OCI-LY3 (cell line): Measurements from ENCODE around the gene NPFF.

Source experiments
- H2AFZ ChIP-seq: fragments of 200-600, 300-600 bp; shearing (Covaris generic); 2 replicates; pipeline ENCODE4 v1.6.0; 2014; ENCODE audit warnings: antibody characterized with exemption, low read depth, low read length
- H3K27ac ChIP-seq: fragments of 200-600, 300-600 bp; sonication (generic); 2 replicates; pipeline ENCODE4 v1.5.1; 2014; ENCODE audit warnings: mild to moderate bottlenecking, low read length, moderate library complexity, mixed read lengths
- H3K27me3 ChIP-seq: fragments of 200-600, 300-600 bp; sonication (generic); 2 replicates; pipeline ENCODE4 v1.6.1; 2014; ENCODE audit warnings: low read depth, low read length, mixed read lengths
- H3K36me3 ChIP-seq: fragments of 200-600, 300-600 bp; sonication (generic); replicated peaks from 2 replicates; pipeline ENCODE3; 2014; ENCODE audit warnings: low read depth, low read length, mixed read lengths
- H3K4me1 ChIP-seq: fragments of 300-600, 200-600 bp; sonication (generic); 2 replicates; pipeline ENCODE4 v1.6.1; 2014; ENCODE audit warnings: low read length, mixed read lengths
- H3K4me2 ChIP-seq: fragments of 200-600, 300-600 bp; sonication (generic); 2 replicates; pipeline ENCODE4 v1.6.1; 2014; ENCODE audit warnings: low read length, mixed read lengths
- H3K4me3 ChIP-seq: fragments of 300-600, 200-600 bp; sonication (generic); 2 replicates; pipeline ENCODE4 v1.5.1; 2014; ENCODE audit warnings: antibody characterized with exemption, mild to moderate bottlenecking, low read length, moderate library complexity
- H3K79me2 ChIP-seq: fragments of 300-600, 200-600 bp; shearing (Covaris generic); 2 replicates; pipeline ENCODE4 v1.6.1; 2014; ENCODE audit warnings: mild to moderate bottlenecking, low read length, mixed read lengths
- H3K9ac ChIP-seq: fragments of 300-600, 200-600 bp; shearing (Covaris generic); 2 replicates; pipeline ENCODE4 v1.6.0; 2014; ENCODE audit warnings: mild to moderate bottlenecking, low read length, moderate library complexity
- H3K9me3 ChIP-seq: fragments of 200-600, 300-600 bp; shearing (Covaris generic); 2 replicates; pipeline ENCODE4 v1.6.1; 2014; ENCODE audit warnings: low read length, mixed read lengths; ENCODE audit not compliant: insufficient read depth
- H4K20me1 ChIP-seq: fragments of 200-600, 300-600 bp; sonication (generic); 2 replicates; pipeline ENCODE4 v1.6.1; 2016; ENCODE audit warnings: low read length, mixed read lengths; ENCODE audit not compliant: insufficient read depth
- CTCF ChIP-seq: fragments of 200-600, 300-600 bp; sonication (generic); IDR thresholded peaks from 2 replicates; pipeline ENCODE4 v1.5.1; 2014; ENCODE audit warnings: antibody characterized with exemption, low read length, low read depth
- EZH2phosphoT487 ChIP-seq: fragments of 200-600 bp; shearing (Covaris generic); IDR thresholded peaks from 2 replicates; pipeline ENCODE4 v1.6.1; 2018; ENCODE audit warnings: antibody characterized with exemption, mixed run types, low read depth

Gene NPFF

GRCh38 chr12:53467880-53468279 is 39.4 kb downstream of the NPFF start:
- Histone ChIP-seq H3K9me3 (no peaks in the 10 kb centered on the region), H3K4me3 (no peak overlapping the region), H3K4me2 (no peak overlapping the region), H3K4me1 (no peaks in the 10 kb centered on the region), H3K9ac (no peak overlapping the region), H4K20me1 (peaks cover 45% of the 10 kb centered on the region), H3K36me3 (peaks cover 83% of the 10 kb centered on the region), H3K27ac (no peak overlapping the region), H2AFZ (no peak overlapping the region), H3K79me2 (peaks cover 68% of the 10 kb centered on the region), H3K27me3 (no peaks in the 10 kb centered on the region)
- no peak for TF ChIP-seq CTCF
- no peak for TF ChIP-seq EZH2phosphoT487

GRCh38 chr12:53467082-53467481 is 40.2 kb downstream of the NPFF start:
- no peak overlapping the region for H3K4me2 ChIP-seq
- no peak overlapping the region for H2AFZ ChIP-seq
- no peaks in the 10 kb centered on the region for H3K27me3 ChIP-seq
- no peaks in the 10 kb centered on the region for H3K9me3 ChIP-seq
- no peak overlapping the region for H3K9ac ChIP-seq
- H3K79me2 ChIP-seq, result peaks cover 68% of the 10 kb centered on the region
- peaks cover 83% of the 10 kb centered on the region for H3K36me3 ChIP-seq
- TF ChIP-seq CTCF (no peak), EZH2phosphoT487 (no peak)
- no peak overlapping the region for H3K27ac ChIP-seq
- no peak overlapping the region for H3K4me3 ChIP-seq
- no peaks in the 10 kb centered on the region for H3K4me1 ChIP-seq
- peaks cover 49% of the 10 kb centered on the region for H4K20me1 ChIP-seq

- peaks cover 52% of the 10 kb centered on the region for H4K20me1 ChIP-seq
These were observed 40.6 kb downstream of the NPFF start for GRCh38 chr12:53466640-53467039.

GRCh38 chr12:53465679-53466078 is 41.6 kb downstream of the NPFF start:
- Histone ChIP-seq H3K4me2 (no peak overlapping the region), H4K20me1 (peaks cover 57% of the 10 kb centered on the region), H3K36me3 (peaks cover 87% of the 10 kb centered on the region), H3K4me1 (no peaks in the 10 kb centered on the region), H3K27ac (no peak overlapping the region), H3K9ac (no peak overlapping the region), H3K9me3 (no peaks in the 10 kb centered on the region), H3K27me3 (no peaks in the 10 kb centered on the region), H3K79me2 (peaks cover 70% of the 10 kb centered on the region), H2AFZ (no peak overlapping the region), H3K4me3 (no peak overlapping the region)
- TF ChIP-seq EZH2phosphoT487 (no peak), CTCF (no peak)

More at GRCh38 chr12:53466640-53467039, 40.6 kb downstream of the NPFF start:
- no peak for TF ChIP-seq CTCF
- TF ChIP-seq EZH2phosphoT487, result no peak
- Histone ChIP-seq H3K79me2 (peaks cover 68% of the 10 kb centered on the region), H3K27ac (no peak overlapping the region), H3K4me3 (no peak overlapping the region), H3K4me1 (no peaks in the 10 kb centered on the region), H3K36me3 (peaks cover 83% of the 10 kb centered on the region), H2AFZ (no peak overlapping the region), H3K27me3 (no peaks in the 10 kb centered on the region), H3K4me2 (no peak overlapping the region), H3K9ac (no peak overlapping the region), H3K9me3 (no peaks in the 10 kb centered on the region)
